GM23248 (cell line): ENCODE data around the gene MB.

Source experiments
- EZH2 ChIP-seq: fragments of 200-600 bp; sonication (generic); IDR thresholded peaks from 2 replicates; pipeline ENCODE4 v1.6.1; 2018; ENCODE audit warnings: antibody characterized with exemption, mild to moderate bottlenecking; ENCODE audit not compliant: insufficient read depth, poor library complexity, severe bottlenecking
- EZH2phosphoT487 ChIP-seq: fragments of 200-600 bp; sonication (generic); IDR thresholded peaks from 2 replicates; pipeline ENCODE4 v1.6.1; 2018; ENCODE audit warnings: antibody characterized with exemption, moderate library complexity, mild to moderate bottlenecking, low read depth; ENCODE audit not compliant: insufficient read depth

GRCh38 chr22:35592418-35592967 lies 24.6 kb downstream of the MB start:
- TF ChIP-seq EZH2, result no peak
- no peak for TF ChIP-seq EZH2phosphoT487
